NCI-H526 treated with DMSO at 0.1 percent for 48 hours (cell line): ENCODE results near the gene PAQR4.
A peak's percentile ranks its signal among the peaks of the same experiment; 100 is the strongest.

ENCODE experiments used
- DNase-seq: peaks from one replicate; lab custom pipeline; 2025; lab: John Stamatoyannopoulos, UW

PAQR4 gene

DNA sequence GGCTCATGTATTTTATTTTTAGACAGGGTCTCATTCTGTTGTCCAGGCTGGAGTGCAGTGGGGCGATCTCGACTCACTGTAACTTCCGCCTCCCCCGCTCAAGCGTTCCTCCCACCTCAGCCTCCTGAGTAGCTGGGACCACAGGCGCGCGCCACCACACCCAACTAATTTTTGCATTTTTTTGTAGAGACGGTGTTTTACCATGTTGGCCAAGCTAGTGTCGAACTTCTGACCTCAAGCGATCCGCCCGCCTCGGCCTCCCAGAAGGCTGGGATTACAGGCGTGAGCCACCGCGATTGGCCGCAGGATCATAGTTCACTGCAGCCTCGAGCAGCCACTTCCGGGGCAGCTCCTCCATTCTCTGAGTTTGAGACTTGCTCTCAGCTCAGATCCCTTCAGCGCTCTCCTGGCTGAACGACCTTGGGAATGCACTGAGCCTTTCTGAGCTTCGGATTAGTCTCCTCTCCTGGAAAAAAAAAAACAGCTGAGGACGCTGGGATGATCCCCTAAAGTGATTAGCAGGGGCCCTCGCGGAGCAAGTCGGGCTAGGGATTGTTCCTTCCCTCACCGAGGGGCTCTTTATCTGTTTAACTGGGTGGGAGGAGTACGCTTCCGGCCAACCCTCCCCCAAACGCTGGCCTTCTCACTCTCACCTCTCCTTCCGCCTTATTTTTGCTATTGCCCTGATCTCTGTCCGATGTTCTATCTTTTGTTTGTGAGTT is 12.2 kb downstream of the PAQR4 start:
- no peak for DNase-seq

DNA sequence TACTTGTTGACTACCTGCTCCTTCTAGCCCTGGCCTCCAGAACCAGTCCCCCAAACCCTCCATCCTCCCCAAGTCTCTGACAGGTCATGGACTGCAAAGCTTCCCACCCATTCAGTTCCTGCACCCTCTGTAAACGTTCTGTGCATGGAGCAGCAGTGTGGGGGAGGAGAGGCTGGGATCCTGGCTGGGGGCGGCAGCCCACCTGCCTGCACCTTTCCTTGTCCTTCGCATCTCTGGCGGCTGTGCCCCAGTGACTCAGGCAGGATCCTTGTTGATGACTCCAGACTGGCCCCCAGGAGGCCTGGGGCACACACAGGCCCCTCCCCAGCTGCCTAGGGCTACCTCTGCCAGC is 12.7 kb downstream of the PAQR4 start:
- no peak for DNase-seq

DNA sequence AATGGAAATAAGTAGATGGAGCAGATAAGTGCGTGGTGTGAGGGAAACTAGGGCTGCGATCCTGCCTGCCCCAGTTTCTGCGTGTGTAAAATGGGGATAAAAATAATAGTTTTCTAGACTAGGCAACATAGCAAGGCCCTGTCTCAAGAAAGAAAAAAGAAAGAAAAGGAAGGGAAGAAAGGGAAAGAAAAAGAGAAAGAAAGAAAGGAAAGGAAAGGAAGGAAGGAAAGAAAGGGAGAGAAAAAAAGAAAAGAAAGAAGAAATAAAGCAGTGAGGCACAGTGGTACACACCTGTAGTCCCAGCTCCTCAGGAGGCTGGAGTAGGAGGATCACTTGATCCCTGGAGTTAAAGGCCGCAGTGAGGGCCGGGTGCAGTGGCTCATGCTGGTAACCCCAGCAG is 13.3 kb downstream of the PAQR4 start:
- no peak for DNase-seq

DNA sequence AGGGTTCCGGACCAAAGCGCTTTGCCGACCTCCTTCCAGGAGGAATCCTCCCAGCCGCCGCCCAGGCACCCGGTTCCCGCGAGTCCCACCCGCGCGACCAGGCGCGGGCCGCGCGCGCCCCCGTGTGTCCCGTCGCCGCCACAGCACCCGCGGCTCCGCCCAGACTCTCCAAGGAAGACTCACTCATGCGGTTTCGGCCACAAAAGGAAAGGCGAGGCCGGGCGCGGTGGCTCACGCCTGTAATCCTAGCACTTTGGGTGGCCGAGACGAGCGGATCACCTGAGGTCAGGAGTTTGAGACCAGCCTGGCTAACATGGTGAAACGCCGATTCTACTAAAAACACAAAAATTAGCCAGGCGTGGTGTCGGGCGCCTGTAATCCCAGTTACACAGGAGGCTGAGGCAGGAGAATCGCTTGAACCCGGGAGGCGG is 14.6 kb downstream of the PAQR4 start:
- no peak for DNase-seq

DNA sequence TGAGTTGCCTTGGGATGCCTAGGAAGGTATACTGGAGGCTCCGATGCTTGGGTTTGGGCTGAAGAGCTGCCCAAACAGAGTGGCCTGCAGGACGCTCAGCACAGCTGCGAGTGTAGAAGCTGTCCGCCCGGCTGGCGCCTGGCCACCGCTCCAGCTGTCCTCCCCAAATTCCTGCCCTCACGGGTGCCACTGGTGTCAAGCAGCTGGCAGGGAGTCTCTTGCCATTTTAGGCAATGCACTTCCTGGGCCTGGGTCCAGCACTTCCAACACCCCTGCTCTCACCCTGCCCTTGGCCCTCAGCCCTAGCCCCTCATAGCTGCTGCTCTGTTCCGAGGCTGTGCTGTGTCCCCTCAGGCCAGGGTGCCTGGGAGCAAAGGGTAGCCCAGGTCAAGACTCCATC is 16.3 kb downstream of the PAQR4 start:
- DNase-seq = no peak

DNA sequence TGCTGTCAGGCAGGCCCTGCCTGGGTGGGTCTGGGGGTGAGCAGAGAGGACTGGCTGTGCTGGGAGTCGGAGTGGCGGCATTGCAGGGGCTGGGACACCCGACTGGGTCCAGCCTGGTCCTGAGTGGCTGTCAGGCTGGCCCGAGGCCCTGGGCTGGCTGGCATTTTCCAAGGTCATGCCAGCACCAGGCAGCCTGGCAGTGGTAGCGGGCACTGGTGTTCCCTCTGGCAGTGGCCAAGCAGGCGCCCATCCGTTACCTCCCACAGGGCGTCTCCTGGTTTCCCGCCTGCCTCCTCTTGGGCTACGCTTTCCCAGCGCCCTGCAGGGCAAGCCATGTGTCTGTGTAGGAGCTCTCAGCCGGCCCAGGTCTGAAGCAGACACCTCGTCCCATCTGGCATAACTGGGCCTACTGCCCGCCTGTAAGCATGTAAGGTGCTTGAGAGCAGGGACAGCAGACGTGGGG is 16.8 kb downstream of the PAQR4 start:
- DNase-seq = no peak

DNA sequence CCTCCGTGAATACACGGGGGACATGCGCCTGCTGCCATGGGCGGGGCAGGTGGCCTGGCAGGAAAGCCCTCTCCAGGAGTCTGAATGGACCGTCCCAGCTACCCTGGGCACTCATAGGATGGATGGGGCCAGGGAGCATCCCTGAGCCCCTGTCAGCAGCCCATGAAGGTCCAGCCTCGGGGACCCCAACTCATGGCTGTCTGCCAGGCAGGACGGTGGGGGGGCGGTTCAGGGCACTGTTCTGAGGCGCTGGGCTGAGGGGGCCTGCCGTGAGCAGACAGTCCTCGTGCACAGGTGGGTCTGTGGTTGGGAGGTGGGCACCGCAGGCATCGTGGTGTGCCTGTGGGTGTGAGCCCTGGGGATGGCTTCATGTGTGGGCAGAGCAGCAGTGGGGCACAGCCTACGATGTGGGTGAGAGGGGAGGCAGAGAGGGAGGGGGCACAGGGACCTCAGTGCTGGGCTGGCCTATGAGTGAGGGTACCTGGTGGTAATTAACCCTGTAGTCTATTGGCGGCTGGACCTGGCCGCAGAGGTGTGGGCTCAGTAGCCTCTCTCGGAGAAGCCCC is 17.6 kb downstream of the PAQR4 start:
- no peak for DNase-seq

DNA sequence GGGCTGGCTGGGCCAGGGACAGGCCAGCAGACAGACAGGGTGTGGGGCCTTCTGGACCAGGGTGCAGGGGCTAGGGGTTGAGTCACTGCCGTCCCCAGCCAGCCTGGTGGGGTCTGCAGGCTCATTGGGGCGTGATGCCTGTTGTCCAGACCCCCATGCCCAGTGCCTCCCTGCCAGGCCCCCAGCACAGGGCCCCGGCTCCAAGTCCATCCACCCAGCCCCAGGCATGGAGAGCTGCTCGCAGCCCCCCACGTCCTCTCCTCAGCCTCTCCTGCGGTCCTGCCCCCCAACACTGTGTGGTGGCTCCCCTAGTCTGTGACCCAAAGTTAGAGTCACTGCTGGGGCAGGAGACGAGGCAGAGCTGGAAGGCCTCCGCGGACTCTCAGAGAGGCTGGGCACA is 18.1 kb downstream of the PAQR4 start:
- DNase-seq = no peak

DNA sequence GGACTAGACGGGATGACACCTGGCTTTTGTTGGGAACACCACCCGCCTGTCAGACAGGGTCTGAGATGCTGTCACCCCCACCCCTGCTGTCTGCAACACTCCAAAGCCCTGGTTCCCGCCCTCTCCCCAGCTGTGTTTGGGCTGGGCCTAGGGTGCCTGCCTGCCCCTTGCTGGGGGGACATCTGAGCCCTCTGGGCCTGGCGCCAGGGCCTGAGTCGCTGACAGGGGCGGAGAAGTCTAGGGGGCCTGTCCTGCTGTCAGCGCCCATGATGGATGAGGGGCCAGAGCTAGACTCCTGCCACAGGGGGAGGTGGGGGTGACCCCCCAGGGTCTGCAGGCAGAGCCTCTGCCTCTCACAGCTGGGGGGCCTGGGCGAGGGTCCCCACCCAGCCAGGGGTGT is 18.7 kb downstream of the PAQR4 start:
- no peak for DNase-seq

DNA sequence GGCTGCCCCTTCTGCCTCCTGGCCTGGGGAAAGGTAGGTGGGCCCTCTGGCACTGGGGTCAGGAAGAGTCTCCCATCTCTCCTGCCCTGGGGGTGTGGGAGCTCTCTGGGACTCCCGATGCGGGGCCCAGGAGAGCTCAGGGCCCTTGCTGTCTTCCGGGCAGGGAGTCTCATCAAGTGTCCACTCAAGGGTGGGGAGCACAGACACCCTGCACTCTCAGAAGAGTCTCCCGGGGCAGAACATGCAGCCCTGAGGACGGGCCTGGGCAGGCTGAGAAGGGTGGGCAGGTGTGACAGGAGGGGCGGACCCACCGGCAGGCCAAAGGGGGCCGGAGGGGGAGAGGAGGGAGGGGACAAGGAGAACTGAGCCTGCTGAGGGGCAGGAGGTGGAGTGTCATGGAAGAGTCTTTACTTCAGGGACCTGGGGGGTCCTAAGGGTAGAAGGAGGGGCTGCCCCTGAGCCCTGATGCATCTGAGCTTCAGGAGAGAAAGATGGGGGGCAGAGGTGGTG is 19.5 kb downstream of the PAQR4 start:
- DNase-seq = no peak

DNA sequence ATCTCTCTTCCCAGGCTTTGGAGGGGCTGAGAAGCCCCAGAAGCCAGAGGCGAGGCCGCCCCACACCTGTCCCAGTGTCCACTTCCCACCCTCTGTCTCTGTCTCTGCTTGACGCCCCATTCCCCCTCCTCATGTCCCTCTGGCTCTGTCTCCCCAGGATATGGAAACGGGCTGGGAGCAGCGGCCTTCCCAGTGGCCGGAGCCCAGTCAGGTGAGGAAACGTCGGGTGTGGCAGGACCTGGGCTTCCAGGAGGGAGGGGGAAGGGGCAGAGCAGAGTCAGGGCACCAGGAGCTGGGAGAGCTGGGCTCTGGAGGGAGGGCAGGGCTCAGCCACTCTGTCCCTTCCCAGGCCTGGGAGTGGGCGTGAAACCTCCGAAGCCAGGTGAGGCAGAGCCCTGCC is 21.7 kb downstream of the PAQR4 start:
- no peak for DNase-seq

DNA sequence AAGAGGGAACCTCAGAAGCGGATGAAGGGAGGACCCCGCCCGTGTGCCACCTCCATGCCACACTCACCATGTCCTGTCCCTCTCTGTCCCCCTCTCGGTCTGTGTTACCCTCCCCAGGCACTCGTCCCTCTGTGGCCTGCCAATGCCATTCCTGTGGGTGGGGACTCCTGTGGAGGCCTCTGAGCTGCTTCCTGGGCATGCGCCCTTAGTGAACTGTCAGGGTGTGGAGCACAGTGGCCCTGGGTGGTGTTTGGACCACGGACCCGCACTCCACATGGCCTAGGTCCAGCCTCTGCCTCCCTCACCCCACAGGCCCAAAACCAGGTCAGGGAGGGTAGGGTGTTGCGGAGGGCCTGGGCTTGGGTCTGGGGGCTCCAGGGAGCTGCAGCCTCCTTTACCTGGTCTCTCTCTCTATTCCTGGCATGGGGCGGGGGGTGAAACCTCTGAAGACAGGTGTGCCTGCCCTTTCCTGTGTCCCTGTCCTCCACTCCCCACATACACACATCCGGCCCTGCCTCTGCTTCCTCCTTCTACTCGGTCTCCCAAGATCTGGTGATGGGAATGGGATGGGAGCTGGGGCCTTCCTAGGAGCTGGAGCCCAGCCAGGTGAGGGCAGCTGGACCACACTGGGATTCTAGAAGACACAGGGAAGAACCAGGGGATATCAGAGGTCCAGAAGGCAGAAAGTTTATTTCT is 22.6 kb downstream of the PAQR4 start:
- no peak for DNase-seq

DNA sequence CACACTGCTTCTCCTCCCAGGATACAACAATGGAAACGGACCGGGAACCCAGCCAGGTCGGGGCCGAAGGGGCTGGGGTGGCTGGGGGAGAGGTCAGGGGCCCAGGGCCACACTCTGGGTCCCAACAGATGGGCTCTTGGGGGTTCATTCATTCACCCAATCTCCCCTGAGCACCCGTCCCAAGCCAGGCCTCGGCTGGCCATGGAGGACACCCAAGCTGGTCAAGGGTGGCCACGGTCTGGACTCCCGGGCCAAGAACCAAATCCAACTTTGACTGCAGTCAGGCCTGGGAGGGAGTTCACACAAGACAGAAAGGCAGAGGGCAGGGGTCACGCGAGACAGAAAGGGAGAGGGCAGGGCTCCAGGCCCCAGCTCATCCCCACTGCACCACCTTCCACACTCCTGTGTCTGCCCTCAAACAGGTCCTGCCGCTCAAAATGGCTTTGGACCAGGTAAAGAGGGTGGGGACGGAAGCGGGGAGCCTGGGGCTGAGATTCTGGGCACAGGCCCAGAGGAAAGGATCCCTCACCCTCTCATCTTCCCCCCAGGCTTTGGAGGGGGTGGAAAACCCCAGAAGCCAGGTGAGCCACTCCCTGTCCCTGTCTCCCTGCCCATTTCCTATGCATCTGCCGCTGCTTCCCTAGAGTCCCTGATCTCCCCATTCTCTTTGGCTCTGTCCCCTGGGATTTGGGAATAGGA is 23.4 kb downstream of the PAQR4 start:
- DNase-seq = no peak

DNA sequence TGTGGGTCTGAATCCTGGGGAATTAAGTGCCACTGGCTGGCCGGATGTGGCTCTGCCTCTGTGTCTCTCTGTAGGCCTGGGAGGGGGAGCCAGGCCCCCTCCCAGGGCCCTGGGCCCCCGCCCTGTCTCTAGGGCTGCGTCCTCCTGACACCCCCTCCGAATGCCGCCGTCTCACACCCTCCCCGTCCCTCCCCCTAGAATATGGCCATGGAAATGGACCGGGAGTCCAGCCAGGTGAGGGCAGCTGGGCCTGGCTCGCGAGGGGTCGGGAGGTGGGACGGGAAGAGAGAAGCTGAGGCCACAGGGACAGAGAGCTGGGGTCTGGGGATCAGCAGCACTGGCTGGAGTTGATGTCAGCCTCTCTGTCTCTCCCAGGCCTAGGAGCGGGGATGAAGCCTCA is 27.1 kb downstream of the PAQR4 start:
- DNase-seq = no peak

DNA sequence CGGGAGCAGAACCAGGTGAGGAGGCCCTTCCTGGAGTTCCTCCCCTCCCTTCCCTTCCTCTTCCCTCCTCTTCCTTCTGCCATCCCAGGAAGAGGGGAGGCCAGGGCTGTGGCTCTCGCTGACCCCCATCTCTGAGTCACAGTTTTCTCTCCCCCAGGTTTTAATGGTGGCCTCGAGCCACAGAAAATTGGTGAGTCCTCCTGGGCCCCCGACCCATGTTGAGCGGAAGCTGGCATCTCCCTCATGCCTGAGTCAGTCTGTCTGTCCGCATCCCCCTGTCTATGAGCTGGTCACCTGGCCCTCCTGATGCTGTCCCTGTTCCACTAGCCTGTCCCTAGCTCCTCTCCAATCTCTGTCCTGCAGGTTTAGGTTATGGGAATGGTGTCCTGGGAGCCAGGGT is 30.8 kb downstream of the PAQR4 start:
- no peak for DNase-seq

DNA sequence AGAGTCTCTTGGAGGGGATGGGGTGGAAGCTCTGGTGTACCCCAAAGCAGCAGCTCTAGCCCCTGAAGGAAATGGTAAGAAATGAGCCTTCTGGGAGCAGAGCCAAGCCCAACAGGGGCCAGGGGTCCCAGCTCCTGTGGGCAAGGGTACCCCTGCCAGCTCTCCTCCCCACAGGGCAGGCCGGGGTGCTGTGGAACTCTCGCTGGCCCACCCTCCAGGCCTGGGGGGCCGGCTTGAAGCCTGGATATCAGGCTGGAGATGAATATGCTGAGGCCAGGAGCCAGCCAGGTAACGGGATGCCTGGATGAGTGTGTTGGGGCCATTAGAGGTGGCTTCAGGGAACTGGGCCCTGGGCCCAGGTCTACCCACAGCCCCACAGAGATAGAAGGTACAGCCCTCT is 31.4 kb downstream of the PAQR4 start:
- DNase-seq = no peak

DNA sequence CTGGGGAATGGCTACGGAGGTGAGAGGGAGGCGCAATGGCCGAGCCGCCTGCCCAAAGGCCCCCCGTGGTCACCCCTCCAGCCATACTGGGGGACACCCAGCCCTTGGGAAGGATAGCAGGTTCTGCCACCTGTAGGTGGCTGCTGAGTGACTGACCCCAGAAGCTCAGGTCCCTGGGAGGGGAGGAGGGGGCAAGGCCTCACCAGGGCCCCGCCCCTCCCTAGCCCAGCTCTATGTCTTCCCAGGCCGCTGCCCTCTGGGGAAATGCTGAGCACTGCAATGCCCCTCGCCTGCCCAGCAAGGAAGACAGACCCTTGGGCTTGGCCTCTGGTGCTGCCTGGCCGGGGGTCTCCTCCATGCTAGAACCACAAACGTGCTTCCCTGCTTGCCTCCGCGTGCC is 32.2 kb downstream of the PAQR4 start:
- DNase-seq = no peak

DNA sequence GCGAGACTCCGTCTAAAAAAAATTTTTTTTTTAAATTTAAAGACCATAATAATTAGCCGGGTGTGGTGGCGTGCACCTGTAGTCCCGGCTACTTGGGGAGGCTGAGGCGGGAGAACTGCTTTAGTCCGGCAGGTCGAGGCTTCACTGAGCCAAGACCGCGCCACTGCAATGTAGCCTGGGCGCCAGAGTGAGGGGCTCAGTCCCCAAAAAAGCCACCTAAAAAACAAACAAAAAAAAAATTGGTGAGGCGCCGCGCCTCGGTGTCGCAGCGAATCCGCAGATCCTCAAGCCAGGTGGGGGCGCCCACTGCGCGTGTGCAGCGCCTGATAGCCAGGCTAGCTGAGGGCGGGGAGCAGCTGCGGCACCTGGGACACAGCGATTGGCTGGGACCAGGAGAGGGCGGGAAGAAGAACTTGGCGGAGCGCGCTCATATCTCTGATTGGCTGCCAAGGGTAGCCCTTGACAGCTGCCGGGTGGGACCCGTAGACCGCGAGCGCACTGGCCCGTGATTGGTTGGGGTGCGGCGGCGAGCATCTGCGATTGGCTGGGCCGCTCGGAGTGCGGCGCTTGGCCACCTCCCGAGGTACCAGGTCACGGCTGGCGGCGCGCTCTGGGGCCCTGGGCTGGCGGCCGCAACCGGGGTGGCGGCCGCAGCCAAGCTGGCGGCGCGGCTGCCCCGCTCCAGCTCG is 34.6 kb downstream of the PAQR4 start:
- DNase-seq = peak; percentile 93

DNA sequence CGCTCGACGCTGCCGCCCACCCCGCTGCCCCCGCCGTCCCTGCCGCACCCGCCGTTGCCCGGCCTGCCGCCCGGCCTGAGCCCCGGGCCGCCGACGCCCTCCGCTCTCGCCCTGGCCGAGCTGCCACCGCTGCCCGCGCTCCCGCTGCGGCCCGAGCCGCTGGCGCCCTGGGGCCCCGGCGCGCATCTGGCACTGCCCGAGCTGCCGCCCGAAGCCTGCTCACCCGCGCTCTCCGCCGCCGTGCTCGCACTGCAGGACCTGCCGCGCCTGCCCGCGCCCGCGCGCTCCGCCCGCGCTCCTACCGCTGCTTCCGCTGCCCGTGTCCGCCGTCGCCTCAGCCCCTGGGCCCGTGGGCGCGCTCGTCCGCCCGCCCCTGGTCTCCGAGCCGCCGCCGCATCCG is 35.2 kb downstream of the PAQR4 start:
- no peak for DNase-seq

DNA sequence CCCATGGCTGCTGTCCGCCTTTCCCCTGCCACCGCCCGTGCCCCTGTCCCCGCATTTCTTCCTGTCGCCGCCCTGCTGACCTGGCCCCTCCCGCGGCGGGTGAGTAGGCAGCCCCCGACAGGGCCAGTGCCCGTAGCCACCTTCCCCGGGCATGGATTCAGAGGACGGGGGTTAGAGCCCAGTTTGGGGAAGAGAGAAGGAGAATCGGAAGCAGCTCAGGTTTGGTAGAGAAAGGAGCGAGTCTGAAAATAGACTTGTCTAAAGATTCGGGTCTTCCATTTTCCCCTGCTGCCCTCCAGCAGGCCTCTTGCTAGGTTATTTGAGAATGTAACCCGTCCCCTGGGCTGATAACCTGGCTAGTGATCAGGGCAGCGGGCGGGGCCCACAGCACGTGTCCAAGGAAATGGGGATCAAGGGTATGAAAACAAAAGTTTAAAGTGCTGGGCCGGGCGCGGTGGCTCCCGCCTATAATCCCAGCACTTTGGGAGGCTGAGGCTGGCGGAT is 35.7 kb downstream of the PAQR4 start:
- DNase-seq = no peak

DNA sequence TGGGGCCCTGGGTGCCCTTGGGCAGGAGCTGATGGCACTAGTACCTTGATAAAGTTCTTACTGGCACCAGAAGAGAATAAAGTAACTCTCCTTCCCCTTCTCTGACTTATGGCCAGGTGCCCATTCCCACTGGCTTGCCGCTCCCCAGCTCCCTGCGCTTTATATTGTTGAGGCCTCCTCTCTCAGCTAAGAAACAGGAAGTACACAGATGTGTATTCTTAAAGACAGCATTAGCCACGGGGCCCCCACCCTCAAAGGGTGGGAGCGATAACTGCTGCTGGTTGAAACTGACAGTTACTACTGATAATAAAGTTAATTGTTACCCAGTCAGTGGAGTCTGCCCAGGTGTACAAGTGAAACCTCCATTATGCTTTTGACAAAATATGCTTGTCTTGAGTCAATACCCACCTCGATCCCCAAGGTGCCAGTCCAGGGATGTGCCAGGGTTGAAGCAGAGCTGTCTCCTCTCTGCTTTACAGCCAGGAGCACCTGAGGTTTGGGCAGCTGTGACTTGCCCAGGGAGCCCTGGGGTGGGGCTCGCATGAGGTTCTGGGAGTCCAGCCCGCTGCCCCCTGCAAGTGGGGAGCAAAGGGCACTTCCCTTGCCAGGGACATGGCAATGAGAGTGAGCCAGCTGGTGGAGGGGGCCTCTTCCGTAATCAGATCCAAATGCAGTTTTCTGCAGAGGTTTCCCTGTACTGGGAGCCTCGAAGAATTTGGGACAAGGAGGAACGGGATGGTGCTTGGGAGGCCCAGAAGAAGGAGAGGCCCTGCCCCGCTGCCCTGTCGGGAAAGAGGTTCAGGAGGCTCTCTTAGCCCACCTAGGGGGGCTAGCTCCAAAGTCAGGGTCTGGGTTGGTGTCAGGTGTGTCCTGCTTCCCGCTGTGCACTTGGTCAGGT is 38.2 kb downstream of the PAQR4 start:
- DNase-seq = no peak
